ENCODE results near the gene ENTR1.
A peak's percentile ranks its signal among the peaks of the same experiment; 100 is the strongest.

ENTR1 gene

GRCh38 chr9:136370037-136370436 lies 40.4 kb downstream of the ENTR1 start:
- no peak overlapping the region for H3K4me2 ChIP-seq (ENCODE audit: low read length)
- H3K9ac ChIP-seq (ENCODE audit: low read depth, low read length), result no peak overlapping the region
- peaks cover 15% of the 10 kb centered on the region for H3K4me1 ChIP-seq (ENCODE audit: control insufficient read depth, insufficient read depth, low read length)
- no peaks in the 10 kb centered on the region for H3K9me3 ChIP-seq (replicated peaks; ENCODE audit: low read length)
- H3K27me3 ChIP-seq (ENCODE audit: control insufficient read depth, insufficient read depth, low read length), result no peaks in the 10 kb centered on the region
- H3K4me3 ChIP-seq (ENCODE audit: low read length), result no peak overlapping the region
- peaks cover 2% of the 10 kb centered on the region for H3K36me3 ChIP-seq (ENCODE audit: insufficient read depth, low read length)

- Histone ChIP-seq H3K27me3 (ENCODE audit: control insufficient read depth, insufficient read depth, low read length) (no peaks in the 10 kb centered on the region), H3K4me2 (ENCODE audit: low read length) (no peak overlapping the region), H3K4me1 (ENCODE audit: control insufficient read depth, insufficient read depth, low read length) (peaks cover 20% of the 10 kb centered on the region), H3K4me3 (ENCODE audit: low read length) (no peak overlapping the region), H3K9ac (ENCODE audit: low read depth, low read length) (no peak overlapping the region), H3K36me3 (ENCODE audit: insufficient read depth, low read length) (no peaks in the 10 kb centered on the region), H3K9me3 (replicated peaks; ENCODE audit: low read length) (no peaks in the 10 kb centered on the region)
These were observed 42.2 kb downstream of the ENTR1 start for GRCh38 chr9:136368190-136368589.

DNA sequence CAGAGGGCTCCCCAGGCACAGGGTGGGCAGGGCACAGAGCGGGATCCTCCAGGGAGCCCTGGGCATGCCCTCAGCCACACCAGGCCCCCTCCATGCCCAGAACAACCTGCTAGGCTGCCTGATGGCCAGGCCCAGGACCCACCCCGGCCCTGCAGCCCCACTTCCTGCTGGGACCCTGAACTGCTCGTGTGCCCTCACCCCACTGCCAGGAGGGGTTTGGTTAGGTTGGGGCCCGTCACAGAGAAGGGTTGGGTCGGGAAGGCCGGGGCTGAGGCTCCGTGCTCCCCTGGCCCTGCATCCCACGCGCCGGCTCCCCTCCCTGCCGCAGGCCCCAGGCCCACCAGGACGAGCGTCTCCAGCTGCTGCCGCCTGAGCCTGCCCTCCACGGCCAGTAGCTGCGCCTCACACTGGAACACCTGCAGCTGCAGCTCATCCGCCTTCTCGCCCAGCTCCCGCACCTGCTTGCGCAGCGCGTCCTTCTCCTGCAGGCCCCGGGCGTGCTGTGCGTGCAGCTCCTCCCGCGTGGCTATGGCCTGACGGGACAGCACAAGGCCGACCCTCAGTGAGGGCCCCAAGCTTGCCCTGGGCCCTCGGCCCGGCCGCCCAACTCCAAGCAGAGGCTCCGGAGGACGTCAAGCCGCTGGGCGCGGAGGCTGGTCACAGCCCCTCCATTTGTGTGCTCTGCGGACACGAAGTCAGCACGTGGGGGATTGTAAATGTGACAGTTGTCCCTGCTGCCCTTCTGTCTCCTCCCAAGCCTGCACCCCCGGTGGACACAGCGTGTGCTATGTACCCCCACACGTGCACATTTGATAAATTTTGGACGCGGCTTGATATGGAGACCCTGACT lies 42.9 kb downstream of the ENTR1 start:
- Histone ChIP-seq H3K9ac (ENCODE audit: low read depth, low read length) (no peak overlapping the region), H3K4me1 (ENCODE audit: control insufficient read depth, insufficient read depth, low read length) (peaks cover 19% of the 10 kb centered on the region), H3K27me3 (ENCODE audit: control insufficient read depth, insufficient read depth, low read length) (no peaks in the 10 kb centered on the region), H3K4me3 (ENCODE audit: low read length) (no peak overlapping the region), H3K36me3 (ENCODE audit: insufficient read depth, low read length) (no peaks in the 10 kb centered on the region), H3K4me2 (ENCODE audit: low read length) (no peak overlapping the region), H3K9me3 (replicated peaks; ENCODE audit: low read length) (no peaks in the 10 kb centered on the region)

- no peaks in the 10 kb centered on the region for H3K27me3 ChIP-seq (ENCODE audit: control insufficient read depth, insufficient read depth, low read length)
These were observed 43.6 kb downstream of the ENTR1 start for GRCh38 chr9:136366826-136367225.

DNA sequence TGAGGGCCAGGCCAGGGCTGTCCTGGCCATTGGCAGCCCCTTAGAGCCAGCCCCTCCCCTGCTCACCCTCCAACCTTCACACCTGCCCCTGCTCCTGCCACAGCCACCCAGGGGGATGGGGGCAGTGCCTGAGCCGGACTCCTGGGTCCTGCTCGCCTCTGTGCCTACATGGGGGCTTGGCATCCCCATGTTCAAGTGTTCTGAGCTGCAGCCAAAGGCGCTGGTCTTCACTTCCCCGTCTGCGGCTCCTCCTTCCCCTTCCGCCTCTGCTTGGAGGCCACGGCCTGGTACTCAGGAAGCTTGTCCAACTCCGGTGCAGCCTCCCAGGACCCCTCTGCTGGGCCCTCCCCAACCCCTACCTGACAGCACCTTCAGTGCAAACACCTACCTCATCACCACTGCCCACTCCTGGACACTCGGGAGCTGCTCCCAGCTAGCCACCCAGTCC lies 44.6 kb downstream of the ENTR1 start:
- Histone ChIP-seq H3K9ac (ENCODE audit: low read depth, low read length) (no peak overlapping the region), H3K9me3 (replicated peaks; ENCODE audit: low read length) (no peaks in the 10 kb centered on the region), H3K4me2 (ENCODE audit: low read length) (no peak overlapping the region), H3K27me3 (ENCODE audit: control insufficient read depth, insufficient read depth, low read length) (no peaks in the 10 kb centered on the region), H3K36me3 (ENCODE audit: insufficient read depth, low read length) (no peaks in the 10 kb centered on the region), H3K4me3 (ENCODE audit: low read length) (no peak overlapping the region), H3K4me1 (ENCODE audit: control insufficient read depth, insufficient read depth, low read length) (peaks cover 14% of the 10 kb centered on the region)

More at GRCh38 chr9:136366826-136367225, 43.6 kb downstream of the ENTR1 start:
- Histone ChIP-seq H3K36me3 (ENCODE audit: insufficient read depth, low read length) (no peaks in the 10 kb centered on the region), H3K4me2 (ENCODE audit: low read length) (no peak overlapping the region), H3K9me3 (replicated peaks; ENCODE audit: low read length) (no peaks in the 10 kb centered on the region), H3K4me1 (ENCODE audit: control insufficient read depth, insufficient read depth, low read length) (peaks cover 14% of the 10 kb centered on the region), H3K9ac (ENCODE audit: low read depth, low read length) (no peak overlapping the region), H3K4me3 (ENCODE audit: low read length) (no peak overlapping the region)

DNA sequence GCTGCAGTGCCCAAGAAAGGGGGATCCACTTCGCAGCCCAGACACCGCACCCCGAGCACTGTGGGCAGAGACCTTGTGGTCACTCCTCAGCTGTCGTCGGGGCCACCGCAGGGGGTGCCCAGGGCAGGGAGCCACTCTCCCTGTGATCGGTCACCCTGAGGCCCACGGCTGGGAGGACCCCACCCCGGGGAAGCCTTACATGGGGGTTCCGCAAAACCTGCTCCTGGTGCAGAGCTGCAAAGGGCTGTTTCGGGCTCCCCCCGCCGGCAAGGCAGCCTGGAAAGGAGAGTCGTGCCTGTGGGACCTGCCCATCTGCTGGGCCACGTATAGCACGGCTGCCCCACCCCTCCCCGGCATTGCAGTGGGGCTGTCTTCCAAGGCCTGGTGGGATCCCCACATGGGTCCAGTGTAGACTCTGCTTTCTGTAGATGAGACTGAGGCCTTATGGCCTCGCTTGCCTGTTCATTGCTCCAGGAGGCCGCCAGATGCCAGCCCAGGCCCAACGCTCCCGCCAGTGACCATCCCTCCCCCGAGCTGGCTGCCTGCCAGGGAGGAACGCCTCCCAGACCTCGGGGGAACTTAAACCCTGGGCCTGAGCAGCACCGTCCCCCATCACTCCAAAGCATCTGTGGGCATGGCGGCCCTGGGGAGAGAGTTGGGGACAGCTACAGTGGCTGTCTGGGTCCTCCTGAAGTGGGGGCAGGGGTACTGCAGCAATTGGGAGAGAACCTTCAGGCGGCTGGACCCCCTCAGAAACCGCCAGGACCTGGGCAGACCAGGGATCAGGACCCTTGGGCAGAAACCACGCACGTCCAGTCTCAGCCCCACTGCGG lies 45.3 kb downstream of the ENTR1 start:
- Histone ChIP-seq H3K4me2 (ENCODE audit: low read length) (no peak overlapping the region), H3K4me1 (ENCODE audit: control insufficient read depth, insufficient read depth, low read length) (peaks cover 14% of the 10 kb centered on the region), H3K4me3 (ENCODE audit: low read length) (no peak overlapping the region), H3K9ac (ENCODE audit: low read depth, low read length) (no peak overlapping the region), H3K27me3 (ENCODE audit: control insufficient read depth, insufficient read depth, low read length) (no peaks in the 10 kb centered on the region), H3K9me3 (replicated peaks; ENCODE audit: low read length) (no peaks in the 10 kb centered on the region), H3K36me3 (ENCODE audit: insufficient read depth, low read length) (no peaks in the 10 kb centered on the region)

DNA sequence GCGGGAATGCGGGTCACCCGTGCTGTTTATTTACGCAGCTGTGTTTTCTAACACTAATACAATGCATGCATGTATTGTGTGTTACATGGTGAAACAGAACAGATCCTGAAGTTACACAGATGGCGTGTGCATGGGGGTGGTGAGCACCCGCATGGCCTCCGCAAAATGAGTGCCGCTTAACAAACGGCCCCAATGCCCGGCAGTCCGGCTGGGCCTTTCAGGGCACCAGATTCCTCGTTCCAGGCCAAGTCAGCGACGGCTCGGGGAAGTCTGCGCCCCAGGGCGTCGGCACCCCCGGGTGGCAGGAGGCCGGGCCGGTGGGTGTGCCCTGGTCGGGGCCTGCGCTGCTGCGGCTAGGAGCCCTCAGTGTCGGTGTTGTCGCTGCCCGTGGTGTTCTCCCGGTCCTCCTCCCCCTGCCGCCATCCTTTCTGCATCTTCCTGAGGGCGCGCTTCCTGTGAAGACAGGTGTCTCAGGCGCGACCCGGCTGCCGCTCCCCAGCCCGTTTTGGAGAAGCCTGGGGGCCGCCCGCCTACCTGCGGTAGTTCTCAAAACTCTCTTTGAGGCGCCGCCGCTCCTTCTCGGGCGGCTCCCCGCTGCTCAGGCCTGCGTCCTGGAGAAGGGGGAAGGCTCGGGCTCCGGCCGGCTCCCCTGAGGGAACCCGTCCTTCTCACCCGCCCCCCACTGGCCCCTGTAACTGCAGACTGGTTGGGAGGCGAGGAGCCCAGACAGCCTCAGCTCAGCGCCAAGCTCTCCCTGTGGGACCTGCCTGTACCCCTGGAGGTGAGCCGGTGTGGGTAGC lies 46.3 kb downstream of the ENTR1 start:
- Histone ChIP-seq H3K4me1 (ENCODE audit: control insufficient read depth, insufficient read depth, low read length) (peaks cover 14% of the 10 kb centered on the region), H3K27me3 (ENCODE audit: control insufficient read depth, insufficient read depth, low read length) (no peaks in the 10 kb centered on the region), H3K9me3 (replicated peaks; ENCODE audit: low read length) (no peaks in the 10 kb centered on the region), H3K9ac (ENCODE audit: low read depth, low read length) (no peak overlapping the region), H3K4me2 (ENCODE audit: low read length) (peak overlapping the region; percentile 90), H3K4me3 (ENCODE audit: low read length) (peak overlapping the region; percentile 97), H3K36me3 (ENCODE audit: insufficient read depth, low read length) (no peaks in the 10 kb centered on the region)

GRCh38 chr9:136363106-136363948 lies 47.1 kb downstream of the ENTR1 start, which contains the start of gene DNLZ:
Gene DNLZ, minus strand, starts transcription at chr9:136363744. Its CDS starts 30 bp downstream, at chr9:136363714.
- Histone ChIP-seq H3K36me3 (ENCODE audit: insufficient read depth, low read length) (peaks cover 4% of the 10 kb centered on the region), H3K4me2 (ENCODE audit: low read length) (peak within 1 kb of the TSS; percentile 90), H3K9ac (ENCODE audit: low read depth, low read length) (peak within 1 kb of the TSS; percentile 100), H3K4me1 (ENCODE audit: control insufficient read depth, insufficient read depth, low read length) (peaks cover 14% of the 10 kb centered on the region), H3K9me3 (replicated peaks; ENCODE audit: low read length) (no peaks in the 10 kb centered on the region), H3K27me3 (ENCODE audit: control insufficient read depth, insufficient read depth, low read length) (no peaks in the 10 kb centered on the region), H3K4me3 (ENCODE audit: low read length) (peak within 1 kb of the TSS; percentile 97)

GRCh38 chr9:136362450-136362784 lies 48.0 kb downstream of the ENTR1 start:
- peaks cover 11% of the 10 kb centered on the region for H3K36me3 ChIP-seq (ENCODE audit: insufficient read depth, low read length)
- peaks cover 14% of the 10 kb centered on the region for H3K4me1 ChIP-seq (ENCODE audit: control insufficient read depth, insufficient read depth, low read length)
- H3K27me3 ChIP-seq (ENCODE audit: control insufficient read depth, insufficient read depth, low read length), result no peaks in the 10 kb centered on the region
- peak overlapping the region; percentile 90 for H3K4me2 ChIP-seq (ENCODE audit: low read length)
- H3K9ac ChIP-seq (ENCODE audit: low read depth, low read length), result no peak overlapping the region
- no peaks in the 10 kb centered on the region for H3K9me3 ChIP-seq (replicated peaks; ENCODE audit: low read length)
- H3K4me3 ChIP-seq (ENCODE audit: low read length), result no peak overlapping the region

DNA sequence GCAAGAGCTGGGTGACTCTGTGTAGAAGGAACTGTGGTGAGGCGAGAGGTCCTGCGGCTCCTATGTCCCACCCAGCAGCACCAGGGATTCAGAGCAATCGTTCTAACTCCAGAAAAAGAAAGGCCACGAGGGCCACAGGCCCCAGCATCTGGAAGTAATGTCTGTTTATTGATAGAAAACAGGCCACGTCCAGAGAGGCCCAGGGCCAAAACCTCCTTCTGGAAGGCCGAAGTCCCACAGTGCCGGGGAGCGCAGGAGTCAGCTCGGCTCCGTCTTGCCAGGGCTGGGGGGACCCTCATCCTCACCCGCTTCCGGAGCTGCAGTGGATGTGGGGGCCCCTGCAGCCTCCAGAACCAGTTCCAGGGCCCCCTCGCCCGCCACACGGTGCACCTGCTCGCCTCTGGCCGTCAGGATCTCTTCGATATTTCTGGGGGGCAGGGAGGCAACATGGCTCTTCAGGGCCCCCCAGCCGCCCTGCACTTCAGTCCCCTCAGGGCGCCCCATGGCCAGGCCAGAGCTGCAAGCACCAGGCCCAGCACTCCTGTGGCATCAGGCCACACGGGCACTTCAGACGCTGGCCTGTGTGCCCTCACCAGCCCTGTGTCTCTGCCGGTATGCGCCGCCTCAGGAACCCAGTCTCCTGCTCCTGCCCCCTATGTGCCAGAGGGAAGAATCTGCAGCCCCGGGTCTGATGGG lies 48.5 kb downstream of the ENTR1 start:
- Histone ChIP-seq H3K36me3 (ENCODE audit: insufficient read depth, low read length) (peaks cover 11% of the 10 kb centered on the region), H3K4me3 (ENCODE audit: low read length) (no peak overlapping the region), H3K4me1 (ENCODE audit: control insufficient read depth, insufficient read depth, low read length) (peaks cover 14% of the 10 kb centered on the region), H3K9me3 (replicated peaks; ENCODE audit: low read length) (no peaks in the 10 kb centered on the region), H3K27me3 (ENCODE audit: control insufficient read depth, insufficient read depth, low read length) (no peaks in the 10 kb centered on the region), H3K4me2 (ENCODE audit: low read length) (no peak overlapping the region), H3K9ac (ENCODE audit: low read depth, low read length) (no peak overlapping the region)

All from skeletal muscle satellite cell (primary cell).